Measurements from ENCODE around the gene CHAC2.
A peak's percentile ranks its signal among the peaks of the same experiment; 100 is the strongest.
"Not testable (repeated sequence)": the region's sequence is repeated elsewhere in the genome, so short reads cannot be mapped to it uniquely, and the experiment has no call there.

Gene CHAC2

DNA sequence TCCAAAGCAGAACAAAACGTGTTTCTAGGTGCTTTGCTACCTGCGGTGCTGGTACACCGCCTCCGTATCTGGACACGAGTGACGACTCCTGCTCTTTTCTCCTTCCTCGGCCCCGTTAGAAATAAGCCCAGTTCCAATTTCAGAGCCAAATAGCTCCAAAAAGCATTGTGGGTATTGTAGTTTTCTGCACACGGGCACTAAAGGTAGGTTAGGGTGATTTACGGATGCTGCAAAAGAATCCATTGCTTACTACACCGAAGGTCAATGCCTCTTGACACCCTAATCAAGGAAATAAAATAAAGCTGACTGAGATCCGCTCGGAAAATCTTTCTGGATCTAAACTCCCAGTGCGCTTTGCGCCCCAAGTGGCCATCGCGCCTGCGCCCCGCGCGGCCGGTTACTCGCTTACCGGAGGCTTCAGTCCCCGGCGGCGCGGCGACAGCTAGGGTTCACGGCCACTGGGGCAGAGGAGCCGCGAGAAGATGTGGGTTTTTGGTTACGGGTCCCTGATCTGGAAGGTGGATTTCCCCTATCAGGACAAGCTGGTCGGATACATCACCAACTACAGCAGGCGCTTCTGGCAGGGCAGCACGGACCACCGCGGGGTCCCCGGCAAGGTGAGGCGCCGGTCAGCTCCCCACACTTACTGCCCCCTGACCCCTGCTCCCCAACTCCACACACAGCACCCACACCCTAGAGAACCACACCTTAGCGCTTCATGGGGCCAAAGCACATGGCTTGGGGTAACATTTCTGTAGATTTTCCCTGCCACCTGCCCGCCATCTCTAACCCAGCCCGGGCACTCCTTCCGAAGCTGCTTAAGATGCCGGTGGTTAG is at the start of gene CHAC2:
TSS of gene CHAC2 (plus strand) at position 400 of the 837 bp plus-strand sequence. CDS start at position 483, 83 bp downstream.
- H3K27ac Mint-ChIP-seq, result peak within 1 kb of the TSS; percentile 92
- H3K4me1 Mint-ChIP-seq (ENCODE audit: low read depth), result peaks cover 43% of the 10 kb centered on the region
- H3K27me3 Mint-ChIP-seq, result no peaks in the 10 kb centered on the region
- H3K36me3 Mint-ChIP-seq (ENCODE audit: low read depth), result peaks cover 48% of the 10 kb centered on the region
- H3K9me3 Mint-ChIP-seq, result no peaks in the 10 kb centered on the region
- H3K4me3 Mint-ChIP-seq, result peak within 1 kb of the TSS; percentile 94

DNA sequence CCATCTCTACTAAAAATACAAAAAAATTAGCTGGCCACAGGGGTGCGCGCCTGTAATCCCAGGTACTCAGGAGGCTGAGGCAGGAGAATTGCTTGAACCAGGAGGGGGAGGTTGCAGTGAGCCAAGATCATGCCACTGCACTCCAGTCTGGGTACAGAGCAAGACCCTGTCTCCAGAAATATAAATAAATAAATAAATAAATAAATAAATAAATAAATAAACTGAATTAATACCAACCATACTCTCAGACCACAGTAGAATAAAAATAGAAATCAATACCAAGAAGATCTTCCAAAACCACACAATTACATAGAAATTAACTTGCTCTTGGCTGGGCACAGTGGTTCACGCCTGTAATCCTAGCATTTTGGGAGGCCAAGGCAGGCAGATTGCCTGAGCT is 46.7 kb upstream of the CHAC2 start:
- Mint-ChIP-seq H3K9me3 (peaks cover 12% of the 10 kb centered on the region), H3K36me3 (ENCODE audit: low read depth) (peaks cover 60% of the 10 kb centered on the region)
- H3K4me1 Mint-ChIP-seq (ENCODE audit: low read depth); H3K27ac Mint-ChIP-seq; H3K4me3 Mint-ChIP-seq; H3K27me3 Mint-ChIP-seq: not testable (repeated sequence)

DNA sequence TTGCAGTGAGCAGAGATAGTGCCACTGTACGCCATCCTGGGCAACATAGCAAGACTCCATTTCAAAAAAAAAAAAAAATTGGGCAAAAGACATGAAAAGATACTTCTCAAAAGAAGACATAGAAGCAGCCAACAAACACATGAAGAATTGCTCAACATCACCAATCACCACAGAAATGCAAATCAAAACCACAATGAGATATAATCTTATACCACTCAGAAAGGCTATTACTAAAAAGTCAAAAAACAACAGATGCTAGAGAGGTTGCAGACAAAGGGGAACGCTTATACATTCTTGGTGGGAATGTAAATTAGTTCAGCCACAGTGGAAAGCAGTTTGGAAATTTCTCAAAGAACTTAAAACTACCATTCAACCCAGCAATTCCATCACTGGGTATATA is 43.1 kb upstream of the CHAC2 start:
- Mint-ChIP-seq H3K4me1 (ENCODE audit: low read depth) (peaks cover 8% of the 10 kb centered on the region), H3K27me3 (no peaks in the 10 kb centered on the region), H3K9me3 (peaks cover 2% of the 10 kb centered on the region), H3K36me3 (ENCODE audit: low read depth) (peaks cover 63% of the 10 kb centered on the region), H3K27ac (no peak overlapping the region), H3K4me3 (no peak overlapping the region)

DNA sequence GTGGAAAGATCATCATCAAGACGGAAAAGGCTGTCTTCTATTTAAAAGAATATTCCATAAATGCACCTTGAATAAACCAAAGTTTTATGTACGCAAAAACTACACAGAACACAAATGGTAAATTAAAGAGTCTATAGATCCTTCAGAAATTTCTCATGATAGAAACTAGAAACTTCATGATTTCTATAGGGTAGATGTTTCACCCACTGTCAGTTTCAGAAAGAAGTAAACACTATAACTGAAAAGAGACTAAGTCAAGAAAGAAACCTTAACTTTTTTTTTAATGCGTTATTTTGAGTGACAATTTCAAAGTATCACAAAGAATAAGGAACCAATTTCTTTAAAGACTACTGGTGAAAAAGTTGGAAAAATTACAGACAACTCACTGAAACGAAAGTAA is 41.9 kb upstream of the CHAC2 start:
- peaks cover 64% of the 10 kb centered on the region for H3K36me3 Mint-ChIP-seq (ENCODE audit: low read depth)
- H3K27ac Mint-ChIP-seq, result no peak overlapping the region
- H3K9me3 Mint-ChIP-seq, result no peaks in the 10 kb centered on the region
- no peaks in the 10 kb centered on the region for H3K27me3 Mint-ChIP-seq
- H3K4me1 Mint-ChIP-seq (ENCODE audit: low read depth), result peaks cover 10% of the 10 kb centered on the region
- no peak overlapping the region for H3K4me3 Mint-ChIP-seq

DNA sequence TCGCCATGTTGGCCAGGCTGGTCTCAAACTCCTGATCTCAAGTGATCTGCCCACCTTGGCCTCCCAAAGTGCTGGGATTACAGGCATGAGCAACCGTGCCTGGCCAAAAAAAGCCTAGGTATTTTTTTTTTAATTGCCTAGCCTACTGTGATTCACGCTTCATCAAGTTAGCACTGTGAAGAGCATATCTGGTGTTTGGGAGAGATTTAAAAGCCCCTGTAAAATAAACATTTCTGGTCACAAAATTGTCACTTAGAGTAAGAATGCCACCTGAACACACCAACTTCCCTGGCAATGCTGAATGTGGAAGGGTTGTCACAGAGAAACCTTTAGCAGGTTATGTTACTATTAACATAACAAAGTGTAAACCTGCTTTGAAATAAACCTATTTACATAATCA is 39.7 kb upstream of the CHAC2 start:
- Mint-ChIP-seq H3K4me3 (no peak overlapping the region), H3K27me3 (no peaks in the 10 kb centered on the region), H3K36me3 (ENCODE audit: low read depth) (peaks cover 55% of the 10 kb centered on the region), H3K9me3 (no peaks in the 10 kb centered on the region), H3K27ac (no peak overlapping the region), H3K4me1 (ENCODE audit: low read depth) (peaks cover 13% of the 10 kb centered on the region)

DNA sequence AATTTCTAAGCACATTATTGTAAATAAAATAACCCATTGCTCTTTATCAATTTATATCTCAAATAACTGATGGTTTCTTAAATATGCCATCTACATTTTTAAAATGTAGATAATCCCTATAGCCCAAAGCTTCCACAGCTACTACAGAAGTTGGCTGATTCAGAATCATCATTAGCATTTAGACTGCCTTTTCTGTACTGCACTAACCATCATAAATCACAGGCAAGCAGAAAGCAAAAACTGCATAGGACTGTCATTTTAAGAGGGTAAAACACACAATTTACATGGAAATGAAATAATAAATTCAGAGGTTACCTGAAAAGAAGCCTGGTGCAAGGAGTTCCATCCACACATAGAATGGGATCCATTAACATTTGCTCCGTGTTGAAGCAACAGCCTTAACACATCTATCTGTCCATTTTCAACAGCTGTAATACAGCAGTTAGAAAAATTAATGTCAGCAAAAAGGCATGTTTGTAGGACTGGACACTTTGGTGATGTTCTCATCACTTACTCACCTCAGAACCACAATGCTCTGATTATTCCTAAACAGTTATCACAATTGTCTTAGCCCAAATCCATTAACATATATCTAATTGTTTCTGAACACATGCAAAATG is 38.4 kb upstream of the CHAC2 start:
- Mint-ChIP-seq H3K9me3 (no peaks in the 10 kb centered on the region), H3K4me1 (ENCODE audit: low read depth) (peaks cover 13% of the 10 kb centered on the region), H3K36me3 (ENCODE audit: low read depth) (peaks cover 59% of the 10 kb centered on the region), H3K27me3 (no peaks in the 10 kb centered on the region), H3K27ac (no peak overlapping the region), H3K4me3 (no peak overlapping the region)

DNA sequence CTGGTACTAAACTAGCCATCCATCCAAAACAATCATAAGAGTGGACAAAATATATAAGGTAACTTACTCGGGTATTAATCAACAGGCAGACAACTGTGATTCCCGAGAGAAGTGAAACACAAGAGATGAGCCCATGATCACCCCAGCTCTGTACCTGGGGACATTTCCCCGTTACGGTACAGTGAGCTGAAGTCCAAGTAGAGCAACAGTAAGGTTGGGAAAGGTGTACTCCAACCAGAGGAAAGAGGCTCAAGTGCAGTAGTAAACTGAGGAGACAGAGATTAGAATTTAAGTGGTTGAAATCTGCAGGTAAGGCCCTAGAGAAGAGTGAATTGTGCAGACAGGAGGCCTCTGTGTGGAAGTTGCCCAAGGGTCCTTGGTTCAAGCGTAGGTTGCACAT is 30.5 kb upstream of the CHAC2 start:
- peaks cover 28% of the 10 kb centered on the region for H3K36me3 Mint-ChIP-seq (ENCODE audit: low read depth)
- H3K4me1 Mint-ChIP-seq (ENCODE audit: low read depth), result peaks cover 5% of the 10 kb centered on the region
- H3K4me3 Mint-ChIP-seq, result no peak overlapping the region
- H3K27ac Mint-ChIP-seq, result no peak overlapping the region
- H3K9me3 Mint-ChIP-seq, result no peaks in the 10 kb centered on the region
- no peaks in the 10 kb centered on the region for H3K27me3 Mint-ChIP-seq

DNA sequence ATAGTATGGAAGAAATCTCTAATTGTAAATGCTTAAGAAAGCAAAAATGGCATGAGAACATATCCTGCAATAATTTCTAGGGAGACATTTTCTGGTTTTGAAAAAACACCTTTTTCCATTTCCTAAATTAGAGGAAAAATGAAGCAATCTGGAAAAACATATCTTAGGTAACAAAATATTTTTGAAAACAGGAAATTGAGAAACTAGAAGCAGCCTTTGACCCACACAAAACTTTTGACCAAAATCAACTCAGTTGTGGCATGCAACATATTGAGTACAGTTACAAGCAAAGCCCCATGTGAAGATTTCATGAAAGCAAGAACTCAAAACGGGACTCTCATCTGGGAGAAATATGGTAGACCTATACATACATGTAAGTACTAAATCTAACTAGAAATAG is 28.6 kb upstream of the CHAC2 start:
- H3K9me3 Mint-ChIP-seq, result no peaks in the 10 kb centered on the region
- H3K27ac Mint-ChIP-seq, result no peak overlapping the region
- peaks cover 29% of the 10 kb centered on the region for H3K36me3 Mint-ChIP-seq (ENCODE audit: low read depth)
- H3K4me1 Mint-ChIP-seq (ENCODE audit: low read depth), result peaks cover 12% of the 10 kb centered on the region
- H3K27me3 Mint-ChIP-seq, result no peaks in the 10 kb centered on the region
- H3K4me3 Mint-ChIP-seq, result no peak overlapping the region

DNA sequence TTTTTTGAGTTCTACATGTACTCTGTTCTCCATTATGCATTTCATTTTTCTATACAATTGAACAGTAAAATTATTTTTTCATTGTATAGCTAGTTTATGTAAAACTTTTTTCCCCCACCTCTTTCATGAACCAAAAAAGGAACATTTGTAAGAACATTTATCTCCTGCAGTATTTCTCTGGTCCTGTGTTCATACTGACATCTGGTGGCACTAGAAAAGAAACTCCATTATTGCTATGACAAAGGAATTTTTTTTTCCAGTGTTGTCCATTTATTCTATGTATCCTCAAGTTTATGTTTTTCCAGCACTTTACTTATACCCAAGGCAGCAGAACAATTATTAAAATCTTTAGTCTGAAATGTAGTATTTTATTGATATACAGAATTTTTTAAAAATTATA is 27.4 kb upstream of the CHAC2 start:
- H3K27ac Mint-ChIP-seq, result no peak overlapping the region
- H3K4me1 Mint-ChIP-seq (ENCODE audit: low read depth), result peaks cover 12% of the 10 kb centered on the region
- H3K9me3 Mint-ChIP-seq, result no peaks in the 10 kb centered on the region
- H3K4me3 Mint-ChIP-seq, result no peak overlapping the region
- H3K36me3 Mint-ChIP-seq (ENCODE audit: low read depth), result peaks cover 22% of the 10 kb centered on the region
- H3K27me3 Mint-ChIP-seq, result no peaks in the 10 kb centered on the region

DNA sequence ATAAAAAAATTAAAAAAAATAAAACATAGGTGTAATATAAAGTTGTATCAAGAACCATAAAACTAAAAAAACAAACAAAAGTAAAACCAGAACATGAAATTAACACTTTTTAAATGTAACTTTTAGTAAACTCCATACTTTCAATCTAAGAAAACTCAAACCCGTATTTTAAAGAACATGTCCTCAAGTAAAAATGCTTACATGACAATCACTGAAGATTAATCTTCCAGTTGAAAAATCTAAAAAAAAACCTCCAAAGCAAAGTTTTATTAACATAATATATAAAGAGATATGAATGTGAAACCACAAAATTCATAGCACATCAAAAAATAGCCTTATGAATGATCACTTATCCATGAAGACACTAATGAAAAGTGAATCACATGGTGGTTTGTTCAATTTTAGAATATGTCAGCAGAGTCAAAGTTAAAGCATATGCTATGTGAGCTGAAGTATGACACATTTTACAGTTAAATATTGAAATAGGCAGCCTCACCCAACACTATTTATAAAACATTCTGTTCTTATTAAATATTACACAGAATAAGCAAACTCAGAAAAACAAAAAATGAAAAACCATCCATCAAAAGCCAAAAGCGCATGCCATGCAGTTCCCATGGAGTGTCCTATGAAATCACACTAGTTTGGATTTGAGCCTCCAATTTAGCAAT is 23.1 kb upstream of the CHAC2 start:
- H3K36me3 Mint-ChIP-seq (ENCODE audit: low read depth), result peaks cover 42% of the 10 kb centered on the region
- H3K4me3 Mint-ChIP-seq, result no peak overlapping the region
- no peaks in the 10 kb centered on the region for H3K27me3 Mint-ChIP-seq
- no peaks in the 10 kb centered on the region for H3K9me3 Mint-ChIP-seq
- no peak overlapping the region for H3K27ac Mint-ChIP-seq
- H3K4me1 Mint-ChIP-seq (ENCODE audit: low read depth), result peaks cover 12% of the 10 kb centered on the region

DNA sequence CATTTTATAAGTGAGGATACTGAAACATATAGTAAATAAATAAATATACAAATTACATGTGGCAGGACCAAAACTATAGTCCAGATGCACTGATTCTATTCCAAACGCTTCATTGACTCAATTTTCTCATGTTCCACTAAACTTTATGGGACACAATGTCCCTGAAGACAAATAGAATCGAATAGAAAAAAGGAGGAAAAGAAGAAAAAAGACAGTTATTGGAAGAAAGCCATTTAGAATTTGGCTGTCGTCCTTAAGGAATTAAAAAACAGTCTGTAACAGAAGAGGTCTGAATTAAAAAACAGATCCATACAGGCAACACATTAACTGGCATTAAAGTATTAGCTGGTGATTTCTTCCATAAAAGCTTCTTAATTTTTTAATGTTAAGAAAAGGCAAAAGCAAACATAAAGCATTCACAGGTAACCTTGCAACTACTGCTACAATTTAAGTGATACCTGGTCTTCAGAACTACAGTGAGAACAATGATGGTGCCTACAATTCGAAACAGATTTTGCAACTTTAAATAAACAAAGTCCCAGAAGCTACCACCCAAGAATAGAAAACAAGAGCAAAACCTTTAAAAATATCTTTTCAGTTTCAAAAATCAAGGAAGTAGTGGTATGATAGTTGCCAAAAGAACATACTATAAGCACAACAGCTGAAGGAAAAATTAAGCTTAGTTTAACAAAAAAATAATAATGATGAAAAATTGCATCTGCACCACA is 17.4 kb upstream of the CHAC2 start:
- Mint-ChIP-seq H3K4me1 (ENCODE audit: low read depth) (peaks cover 34% of the 10 kb centered on the region), H3K27ac (no peak overlapping the region), H3K27me3 (no peaks in the 10 kb centered on the region), H3K36me3 (ENCODE audit: low read depth) (peaks cover 55% of the 10 kb centered on the region), H3K9me3 (no peaks in the 10 kb centered on the region), H3K4me3 (no peak overlapping the region)

DNA sequence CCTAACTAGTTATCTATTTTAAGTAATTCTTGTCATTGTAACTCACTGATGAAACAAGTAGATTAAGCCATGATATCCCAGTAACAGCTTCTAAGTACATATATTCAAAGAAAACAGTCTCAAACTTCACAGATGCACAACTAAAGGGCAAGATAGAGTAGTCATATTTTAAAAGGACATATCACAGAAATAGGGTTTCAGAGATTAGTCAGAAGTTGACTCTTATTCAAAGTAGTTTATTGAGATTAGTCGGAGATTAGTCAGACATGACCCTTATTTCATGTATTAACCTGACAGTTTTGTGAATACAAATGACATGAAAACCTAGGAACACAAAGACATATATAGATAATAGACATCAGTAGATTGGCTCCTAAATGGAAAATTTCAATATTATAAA is 15.9 kb upstream of the CHAC2 start:
- peak overlapping the region; percentile 69 for H3K27ac Mint-ChIP-seq
- H3K27me3 Mint-ChIP-seq, result no peaks in the 10 kb centered on the region
- peak overlapping the region; percentile 24 for H3K4me3 Mint-ChIP-seq
- H3K36me3 Mint-ChIP-seq (ENCODE audit: low read depth), result peaks cover 55% of the 10 kb centered on the region
- peaks cover 34% of the 10 kb centered on the region for H3K4me1 Mint-ChIP-seq (ENCODE audit: low read depth)
- no peaks in the 10 kb centered on the region for H3K9me3 Mint-ChIP-seq

DNA sequence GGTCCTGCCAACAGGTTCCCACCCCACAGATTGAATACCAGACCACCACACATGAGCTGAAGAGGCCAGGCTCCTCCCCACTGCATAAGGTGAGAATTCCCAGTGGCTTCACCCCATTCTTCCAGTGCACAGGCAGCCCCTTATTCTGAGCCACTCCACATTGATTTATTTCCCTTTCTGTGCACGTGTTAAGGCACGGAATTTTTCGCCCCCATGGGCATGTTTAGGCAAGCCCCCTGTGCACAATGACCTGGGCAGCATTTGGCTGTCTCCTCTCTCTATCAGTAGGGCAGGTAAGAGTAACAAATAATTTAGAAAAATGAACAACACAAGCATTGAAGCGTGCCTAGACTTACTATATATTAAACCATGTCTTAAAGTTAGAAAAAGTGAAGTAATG is 15.2 kb upstream of the CHAC2 start:
- Mint-ChIP-seq H3K27ac (peak overlapping the region; percentile 56), H3K36me3 (ENCODE audit: low read depth) (peaks cover 60% of the 10 kb centered on the region), H3K9me3 (no peaks in the 10 kb centered on the region), H3K27me3 (no peaks in the 10 kb centered on the region), H3K4me3 (no peak overlapping the region), H3K4me1 (ENCODE audit: low read depth) (peaks cover 34% of the 10 kb centered on the region)

DNA sequence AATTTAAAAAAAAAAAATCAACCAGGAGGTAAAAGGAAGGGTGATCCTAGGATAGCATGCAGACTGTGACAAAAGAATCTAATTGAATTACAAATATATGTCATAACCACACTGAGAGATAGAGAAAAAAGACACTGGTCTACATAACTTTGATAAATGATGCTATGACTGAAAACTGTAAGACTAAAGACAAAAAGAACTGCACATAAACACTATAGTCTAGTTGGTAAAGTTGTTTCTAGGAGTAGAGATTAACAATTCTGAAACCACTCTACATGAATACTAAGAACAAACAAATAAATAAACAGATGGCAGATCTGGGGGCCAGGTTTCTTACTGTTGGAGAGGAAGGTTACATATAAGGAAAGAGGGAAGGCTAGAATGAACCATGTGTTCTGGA is 14.6 kb upstream of the CHAC2 start:
- Mint-ChIP-seq H3K4me3 (no peak overlapping the region), H3K36me3 (ENCODE audit: low read depth) (peaks cover 60% of the 10 kb centered on the region), H3K9me3 (no peaks in the 10 kb centered on the region), H3K27ac (peak overlapping the region; percentile 65), H3K4me1 (ENCODE audit: low read depth) (peaks cover 34% of the 10 kb centered on the region), H3K27me3 (no peaks in the 10 kb centered on the region)

DNA sequence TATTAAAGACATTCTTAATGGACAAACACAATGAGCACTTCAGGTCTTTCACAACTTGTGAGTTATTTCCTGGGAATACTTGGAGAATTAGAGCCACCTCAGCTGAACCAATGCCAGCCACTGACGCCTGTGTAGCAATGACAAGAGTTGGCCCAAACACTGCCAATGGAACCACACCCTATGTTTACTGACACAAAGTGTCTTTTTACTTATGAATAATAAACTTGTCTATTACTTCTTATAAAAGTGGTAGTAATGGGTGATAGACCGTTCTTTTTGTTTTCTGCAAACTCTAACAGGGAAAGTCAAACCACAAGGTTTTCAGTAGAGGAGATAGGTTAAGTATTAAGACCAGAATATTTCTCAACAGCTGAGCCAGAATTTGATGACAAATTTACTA is 12.5 kb upstream of the CHAC2 start:
- no peak overlapping the region for H3K27ac Mint-ChIP-seq
- H3K4me1 Mint-ChIP-seq (ENCODE audit: low read depth), result peaks cover 32% of the 10 kb centered on the region
- peaks cover 49% of the 10 kb centered on the region for H3K36me3 Mint-ChIP-seq (ENCODE audit: low read depth)
- H3K4me3 Mint-ChIP-seq, result no peak overlapping the region
- no peaks in the 10 kb centered on the region for H3K27me3 Mint-ChIP-seq
- H3K9me3 Mint-ChIP-seq, result no peaks in the 10 kb centered on the region
